SK-N-SH (cell line): ENCODE measurements around the gene SPRING1.

ENCODE experiments used
- CHD2 ChIP-seq: fragments of 150-350 bp; IDR thresholded peaks from 2 replicates; pipeline ENCODE4 v1.6.1; 2018; ENCODE audit warnings: low read length; ENCODE audit not compliant: partially characterized antibody
- EP300 ChIP-seq, 2 experiments: IDR thresholded peaks; 2 replicates each; pipeline versions ENCODE4 v1.4.0 to v1.6.1; 2012; ENCODE audit warnings: borderline replicate concordance in 1 of 2, low read depth in 1 of 2, low read length in 1 of 2
- FOXM1 ChIP-seq: IDR thresholded peaks from 2 replicates; pipeline ENCODE4 v1.4.0; 2012; ENCODE audit warnings: low read depth, mild to moderate bottlenecking
- GABPA ChIP-seq: IDR thresholded peaks from 2 replicates; pipeline ENCODE4 v1.4.0; 2012; ENCODE audit warnings: low read depth, mild to moderate bottlenecking
- JUND ChIP-seq: IDR thresholded peaks from 2 replicates; pipeline ENCODE4 v1.4.0; 2012
- MXI1 ChIP-seq: IDR thresholded peaks from 2 replicates; pipeline ENCODE4 v1.6.1; 2012; ENCODE audit warnings: mild to moderate bottlenecking, low read depth, low read length, improper control_type of control experiment
- NRF1 ChIP-seq: IDR thresholded peaks from 2 replicates; pipeline ENCODE4 v1.6.1; 2012; ENCODE audit warnings: low read depth, mild to moderate bottlenecking, low read length
- POLR2AphosphoS5 ChIP-seq: IDR thresholded peaks from 2 replicates; pipeline ENCODE4 v1.6.1; 2012; ENCODE audit warnings: low read depth, low read length
- RAD21 ChIP-seq: IDR thresholded peaks from 2 replicates; pipeline ENCODE4 v1.6.1; 2012; ENCODE audit warnings: mild to moderate bottlenecking, low read length
- TAF1 ChIP-seq: IDR thresholded peaks from 2 replicates; pipeline ENCODE4 v1.6.1; 2012; ENCODE audit warnings: low read depth, mild to moderate bottlenecking, low read length, moderate library complexity, borderline replicate concordance
- TCF12 ChIP-seq: IDR thresholded peaks from 2 replicates; pipeline ENCODE4 v1.4.0; 2012
- YY1 ChIP-seq: IDR thresholded peaks from 2 replicates; pipeline ENCODE4 v1.4.0; 2012; ENCODE audit warnings: low read depth, mild to moderate bottlenecking
- TF ChIP-seq, protein P1 (sequence below): IDR thresholded peaks from 2 replicates; pipeline ENCODE4 v1.6.1; 2012; ENCODE audit warnings: mild to moderate bottlenecking, low read depth, low read length, moderate library complexity
- TF ChIP-seq, protein P2 (sequence below): fragments of 200-600 bp; sonication (generic); IDR thresholded peaks from 2 replicates; pipeline ENCODE4 v1.6.1; 2017; ENCODE audit warnings: antibody characterized with exemption, mild to moderate bottlenecking, moderate library complexity

DNA sequence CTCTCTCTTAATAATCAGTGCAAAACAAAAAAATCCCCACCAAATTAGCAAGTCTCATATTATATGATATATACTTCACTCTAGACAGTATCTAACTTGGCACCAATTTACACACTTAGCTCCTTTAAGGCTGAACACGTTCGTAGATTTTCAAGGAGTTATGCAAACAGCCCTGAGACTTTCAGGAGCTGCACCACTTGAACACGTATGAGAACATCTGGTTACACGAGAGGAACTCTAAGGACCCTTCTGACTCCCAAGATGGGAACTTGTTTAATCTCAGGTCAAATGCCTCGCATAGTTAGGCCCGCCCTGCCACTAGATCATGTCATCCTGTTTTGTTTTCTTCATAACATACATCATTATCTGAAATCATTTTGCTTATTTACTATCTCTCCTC lies 10.0 kb downstream of the SPRING1 start:
- TF ChIP-seq, protein P1, sequence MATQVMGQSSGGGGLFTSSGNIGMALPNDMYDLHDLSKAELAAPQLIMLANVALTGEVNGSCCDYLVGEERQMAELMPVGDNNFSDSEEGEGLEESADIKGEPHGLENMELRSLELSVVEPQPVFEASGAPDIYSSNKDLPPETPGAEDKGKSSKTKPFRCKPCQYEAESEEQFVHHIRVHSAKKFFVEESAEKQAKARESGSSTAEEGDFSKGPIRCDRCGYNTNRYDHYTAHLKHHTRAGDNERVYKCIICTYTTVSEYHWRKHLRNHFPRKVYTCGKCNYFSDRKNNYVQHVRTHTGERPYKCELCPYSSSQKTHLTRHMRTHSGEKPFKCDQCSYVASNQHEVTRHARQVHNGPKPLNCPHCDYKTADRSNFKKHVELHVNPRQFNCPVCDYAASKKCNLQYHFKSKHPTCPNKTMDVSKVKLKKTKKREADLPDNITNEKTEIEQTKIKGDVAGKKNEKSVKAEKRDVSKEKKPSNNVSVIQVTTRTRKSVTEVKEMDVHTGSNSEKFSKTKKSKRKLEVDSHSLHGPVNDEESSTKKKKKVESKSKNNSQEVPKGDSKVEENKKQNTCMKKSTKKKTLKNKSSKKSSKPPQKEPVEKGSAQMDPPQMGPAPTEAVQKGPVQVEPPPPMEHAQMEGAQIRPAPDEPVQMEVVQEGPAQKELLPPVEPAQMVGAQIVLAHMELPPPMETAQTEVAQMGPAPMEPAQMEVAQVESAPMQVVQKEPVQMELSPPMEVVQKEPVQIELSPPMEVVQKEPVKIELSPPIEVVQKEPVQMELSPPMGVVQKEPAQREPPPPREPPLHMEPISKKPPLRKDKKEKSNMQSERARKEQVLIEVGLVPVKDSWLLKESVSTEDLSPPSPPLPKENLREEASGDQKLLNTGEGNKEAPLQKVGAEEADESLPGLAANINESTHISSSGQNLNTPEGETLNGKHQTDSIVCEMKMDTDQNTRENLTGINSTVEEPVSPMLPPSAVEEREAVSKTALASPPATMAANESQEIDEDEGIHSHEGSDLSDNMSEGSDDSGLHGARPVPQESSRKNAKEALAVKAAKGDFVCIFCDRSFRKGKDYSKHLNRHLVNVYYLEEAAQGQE = no peak
- TF ChIP-seq YY1 (no peak), MXI1 (no peak), NRF1 (no peak), POLR2AphosphoS5 (no peak), CHD2 (no peak), EP300 (IDR thresholded peaks at IDR 0.05; ENCODE audit: borderline replicate concordance in 1 of 2, low read depth in 1 of 2, low read length in 1 of 2) (no peak), FOXM1 (no peak), GABPA (no peak), TCF12 (no peak), TAF1 (no peak), RAD21 (no peak), JUND (no peak)
- TF ChIP-seq, protein P2, sequence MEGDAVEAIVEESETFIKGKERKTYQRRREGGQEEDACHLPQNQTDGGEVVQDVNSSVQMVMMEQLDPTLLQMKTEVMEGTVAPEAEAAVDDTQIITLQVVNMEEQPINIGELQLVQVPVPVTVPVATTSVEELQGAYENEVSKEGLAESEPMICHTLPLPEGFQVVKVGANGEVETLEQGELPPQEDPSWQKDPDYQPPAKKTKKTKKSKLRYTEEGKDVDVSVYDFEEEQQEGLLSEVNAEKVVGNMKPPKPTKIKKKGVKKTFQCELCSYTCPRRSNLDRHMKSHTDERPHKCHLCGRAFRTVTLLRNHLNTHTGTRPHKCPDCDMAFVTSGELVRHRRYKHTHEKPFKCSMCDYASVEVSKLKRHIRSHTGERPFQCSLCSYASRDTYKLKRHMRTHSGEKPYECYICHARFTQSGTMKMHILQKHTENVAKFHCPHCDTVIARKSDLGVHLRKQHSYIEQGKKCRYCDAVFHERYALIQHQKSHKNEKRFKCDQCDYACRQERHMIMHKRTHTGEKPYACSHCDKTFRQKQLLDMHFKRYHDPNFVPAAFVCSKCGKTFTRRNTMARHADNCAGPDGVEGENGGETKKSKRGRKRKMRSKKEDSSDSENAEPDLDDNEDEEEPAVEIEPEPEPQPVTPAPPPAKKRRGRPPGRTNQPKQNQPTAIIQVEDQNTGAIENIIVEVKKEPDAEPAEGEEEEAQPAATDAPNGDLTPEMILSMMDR = no peak
